GM19468 (cell line): Measurements from ENCODE around the gene P2RY13.

Experiments used
- ATAC-seq: cut with Tn5 transposase; IDR thresholded peaks from one replicate; pipeline ENCODE4 v1.9.1; 2021; ENCODE audit warnings: mild to moderate bottlenecking, moderate library complexity, moderate number of reproducible peaks; ENCODE audit not compliant: unreplicated experiment; ENCODE audit errors: extremely low read depth

The P2RY13 gene

DNA sequence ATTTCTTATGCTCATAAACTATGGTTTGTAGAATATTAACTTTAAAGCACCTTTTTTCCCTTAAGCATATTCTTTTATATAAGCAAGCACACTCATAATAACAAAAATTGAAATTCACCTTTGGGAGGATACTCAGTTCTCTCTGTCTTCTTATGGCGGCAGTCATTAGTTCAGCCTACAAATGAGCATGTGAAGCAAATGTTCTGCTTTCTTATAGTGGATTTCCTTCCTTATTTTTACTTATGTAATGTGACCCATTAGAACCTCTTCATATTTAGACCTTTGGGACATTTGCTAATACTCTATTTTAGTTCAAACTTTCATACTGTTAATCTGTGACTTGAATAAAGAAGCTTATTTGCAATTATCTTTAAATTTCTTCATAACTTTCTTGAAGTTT is at the start of gene P2RY13:
P2RY13 (minus strand) TSS at position 187 of the 400 bp plus-strand sequence; CDS start at position 166, 21 bp downstream.
- no peak for ATAC-seq

DNA sequence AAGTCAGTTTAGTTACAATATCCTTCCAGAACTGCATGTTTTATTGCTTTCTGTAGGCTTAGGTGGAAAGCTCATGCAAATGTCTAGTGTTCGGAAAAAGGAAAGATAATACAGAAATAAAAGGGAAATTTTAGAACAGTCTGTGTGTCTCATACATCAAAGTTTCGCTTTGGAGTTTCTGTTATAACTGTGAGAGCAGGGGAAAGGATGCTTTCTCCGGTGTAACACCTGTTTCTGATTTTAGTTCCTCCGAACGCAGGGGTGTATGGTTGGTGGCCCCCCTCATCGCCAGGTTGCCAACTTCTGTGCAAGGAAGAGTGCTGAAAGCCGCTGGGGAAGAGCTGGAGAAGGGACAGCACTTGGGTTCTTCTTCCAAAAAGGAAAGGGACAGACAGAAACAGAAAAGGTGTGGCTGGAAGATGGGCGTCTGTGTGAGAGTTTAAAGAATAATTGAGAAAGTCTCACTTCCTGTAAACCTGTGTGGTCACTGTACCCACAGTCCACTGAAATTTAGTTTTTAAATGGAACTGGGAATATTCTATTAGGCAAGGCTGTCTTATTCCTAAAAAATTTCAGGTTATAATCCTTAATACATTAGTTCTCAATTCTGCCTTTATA is 48.5 kb upstream of the P2RY13 start:
- ATAC-seq, result peak; percentile 26

DNA sequence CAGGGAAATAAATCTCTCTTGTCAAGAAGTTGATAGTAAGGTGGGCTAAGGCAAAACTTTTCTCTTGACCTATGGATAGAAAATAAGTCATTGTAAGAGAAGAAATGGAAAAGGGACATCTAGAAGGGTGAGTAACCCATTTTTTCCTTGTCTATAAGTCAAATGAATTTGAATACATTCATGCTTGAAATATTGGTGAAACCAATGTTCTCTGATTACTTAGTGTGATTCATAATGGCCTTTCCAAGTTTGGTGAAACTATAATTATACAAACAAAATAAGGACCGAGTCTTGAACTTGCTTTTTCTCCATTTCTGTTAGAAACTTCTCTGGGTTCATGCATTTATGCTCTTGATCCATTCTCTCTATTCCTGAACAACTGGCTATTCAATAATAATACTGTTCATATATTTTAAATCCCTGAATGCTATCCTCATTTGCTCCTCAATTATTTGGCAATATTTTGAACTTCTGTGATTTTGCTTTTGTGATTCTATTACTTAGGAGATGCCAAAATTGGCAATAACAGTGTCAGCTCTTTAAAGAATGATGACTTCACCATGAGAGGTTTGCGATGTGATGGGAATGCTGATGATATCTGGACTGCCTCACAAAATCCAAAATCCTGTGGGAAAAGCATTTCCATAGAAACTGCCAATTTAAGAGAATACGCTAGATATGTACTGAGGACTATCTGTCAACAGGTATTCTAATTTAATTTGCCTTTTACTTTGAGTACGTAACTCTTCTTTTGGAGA is 42.9 kb upstream of the P2RY13 start:
- ATAC-seq, result no peak

DNA sequence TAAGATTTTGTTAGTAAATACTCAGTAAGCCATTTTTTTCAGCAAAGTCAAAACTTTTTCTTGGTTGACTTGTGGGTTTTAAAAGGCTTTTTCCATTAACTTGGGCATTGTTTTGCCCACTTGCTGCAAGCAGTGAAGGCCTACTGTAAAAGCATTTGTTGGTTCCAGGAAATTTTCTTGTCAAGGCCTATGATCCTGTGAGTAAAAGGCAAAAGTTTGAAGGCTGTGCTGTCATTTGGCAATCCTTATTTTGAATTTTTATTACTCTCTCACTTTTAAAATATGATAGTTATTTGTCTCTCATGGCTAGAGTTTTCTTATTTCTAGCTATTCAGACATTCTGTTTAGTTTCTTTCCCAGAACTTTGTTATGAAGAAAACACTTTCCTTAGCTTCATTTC is 42.2 kb upstream of the P2RY13 start:
- ATAC-seq, result no peak

DNA sequence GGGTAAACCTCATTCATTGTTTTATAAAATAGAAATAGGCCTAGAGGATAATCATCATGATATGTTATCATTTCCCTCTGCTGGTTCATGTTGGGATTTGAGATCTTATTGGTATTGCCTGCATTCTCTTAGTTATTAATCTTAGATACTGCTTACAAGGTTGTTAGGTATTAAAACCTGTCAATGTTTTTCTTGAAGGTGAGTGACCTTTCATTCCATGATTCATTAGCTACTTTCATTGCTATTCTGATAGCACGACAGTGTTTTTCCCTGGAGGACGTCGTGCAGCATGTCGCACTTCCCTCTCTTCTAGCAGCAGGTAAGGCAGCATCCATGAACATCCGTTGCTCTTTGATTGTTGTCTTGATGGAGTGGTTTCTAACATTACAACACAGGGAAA is 38.1 kb upstream of the P2RY13 start:
- ATAC-seq, result no peak

DNA sequence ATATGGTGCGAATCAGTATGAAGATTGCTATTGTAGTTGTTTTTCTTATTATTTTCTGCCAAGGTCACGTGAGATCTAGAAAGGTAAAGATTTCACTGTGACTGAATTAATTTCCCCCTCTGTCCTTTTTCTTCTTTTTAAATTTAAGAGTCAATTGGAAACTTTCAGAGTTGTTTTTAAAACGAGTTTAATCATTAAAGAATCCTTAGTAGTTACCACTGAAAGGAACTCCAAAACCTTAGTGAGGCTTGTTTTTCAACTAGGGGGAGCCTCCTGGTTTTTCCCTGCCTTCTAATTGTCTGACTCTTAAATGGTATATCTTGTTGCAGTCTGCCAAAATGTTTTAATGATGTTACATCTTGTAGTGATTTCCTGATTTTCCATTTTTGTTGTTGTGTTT is 37.6 kb upstream of the P2RY13 start:
- no peak for ATAC-seq

DNA sequence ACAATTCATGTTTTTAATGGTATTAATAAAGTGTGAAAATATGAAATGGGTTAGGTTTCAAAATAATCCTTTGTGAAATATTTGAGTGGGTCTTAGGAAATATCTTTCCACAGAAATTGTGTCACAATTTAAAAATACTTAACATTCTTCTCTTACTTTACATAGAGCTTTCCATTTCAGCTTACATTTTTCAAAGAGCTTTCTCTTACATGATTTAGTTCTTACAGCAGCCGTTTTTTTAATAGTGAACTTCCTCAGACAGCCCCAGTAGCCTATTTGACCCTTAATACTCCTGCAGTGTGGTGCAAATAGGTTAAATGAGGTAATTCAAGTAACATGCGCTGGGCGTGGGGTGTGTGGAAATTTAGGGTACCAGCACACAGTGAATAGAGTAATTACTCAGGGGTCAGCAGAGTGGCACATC is 33.4 kb upstream of the P2RY13 start:
- ATAC-seq, result no peak

DNA sequence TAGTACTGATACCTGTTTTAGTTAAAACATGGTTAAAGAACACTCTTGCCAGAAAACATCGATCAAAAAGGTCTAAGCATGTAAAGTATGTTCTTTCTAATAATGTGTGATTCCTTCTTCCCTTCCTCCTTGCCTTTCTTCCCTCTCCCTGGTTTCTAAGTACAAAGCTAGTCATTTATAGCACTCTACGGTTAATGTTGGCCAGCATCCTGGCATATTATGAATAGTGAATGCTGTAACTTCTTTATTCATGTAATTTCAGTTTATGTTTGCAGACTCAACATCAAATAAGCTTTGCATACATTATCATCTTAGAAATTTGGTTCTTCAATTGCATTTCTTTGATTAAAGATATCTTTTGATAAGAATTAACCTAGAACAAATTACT is 28.1 kb upstream of the P2RY13 start:
- ATAC-seq, result no peak

DNA sequence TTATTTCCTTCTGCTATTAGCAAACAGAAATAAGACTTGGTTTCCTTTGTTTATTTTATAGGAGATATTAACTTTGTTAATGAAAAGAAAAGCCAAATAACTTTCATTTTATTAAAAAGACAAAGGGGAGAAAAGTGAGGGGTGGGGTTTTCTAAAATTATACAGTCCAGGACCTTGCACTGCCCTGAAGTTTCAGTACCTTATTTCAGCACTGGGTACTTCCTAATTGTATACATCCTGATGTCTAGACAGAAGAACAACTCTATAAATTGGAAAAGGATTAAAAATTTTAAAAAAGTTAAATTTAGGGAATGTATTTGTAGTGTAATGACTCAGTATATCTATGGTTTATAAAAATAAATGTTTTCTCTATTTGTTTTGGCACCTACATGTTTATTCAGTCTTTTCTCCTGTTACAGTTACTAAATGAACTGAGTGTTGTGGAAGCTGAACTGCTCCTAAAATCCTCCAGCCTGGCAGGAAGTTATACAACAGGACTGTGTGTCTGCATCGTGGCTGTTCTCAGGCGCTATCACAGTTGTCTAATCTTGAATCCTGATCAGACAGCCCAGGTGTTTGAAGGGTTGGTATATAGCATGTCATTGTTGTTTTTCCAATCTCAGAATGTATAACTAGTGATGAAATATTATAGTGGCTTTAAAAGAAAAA is 27.6 kb upstream of the P2RY13 start:
- ATAC-seq, result no peak

DNA sequence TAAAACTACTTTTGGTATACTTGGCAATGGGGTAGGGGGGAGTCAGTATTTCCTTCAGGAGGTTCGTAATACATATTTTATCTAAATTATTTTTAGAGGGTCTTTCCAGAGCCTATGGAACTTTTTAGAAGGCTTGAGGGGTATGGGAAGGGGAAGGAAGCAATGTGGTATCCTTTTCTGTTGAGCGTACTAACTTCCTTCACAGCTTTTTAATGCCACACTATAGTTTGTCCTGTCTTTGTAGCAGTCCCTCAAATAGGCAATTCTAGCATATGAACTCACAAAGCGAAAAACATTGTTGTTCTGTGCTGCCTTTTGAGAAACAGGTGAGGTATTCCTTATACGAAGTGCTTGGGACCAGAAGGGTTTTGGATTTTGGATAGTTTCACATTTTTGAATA is 22.3 kb upstream of the P2RY13 start:
- ATAC-seq, result no peak

DNA sequence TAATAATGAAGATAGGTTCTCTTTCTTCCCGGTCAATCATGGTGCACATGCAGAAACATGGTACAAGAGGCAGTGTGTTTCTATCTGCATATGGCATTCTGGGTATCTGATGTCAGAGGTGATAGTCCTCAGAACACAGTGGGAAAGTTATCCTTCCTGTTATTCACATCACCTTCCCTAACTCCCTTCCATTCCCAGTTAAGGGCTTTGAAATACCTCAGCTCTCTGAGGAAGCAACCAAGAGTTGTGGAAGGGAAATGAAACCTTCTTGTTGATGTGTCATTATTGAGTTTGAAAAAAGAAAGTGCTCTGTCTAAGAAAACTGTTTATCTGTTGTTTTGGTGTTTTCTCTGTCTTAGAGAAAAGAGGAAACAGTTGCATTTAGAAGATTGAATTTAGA is 21.9 kb upstream of the P2RY13 start:
- no peak for ATAC-seq

DNA sequence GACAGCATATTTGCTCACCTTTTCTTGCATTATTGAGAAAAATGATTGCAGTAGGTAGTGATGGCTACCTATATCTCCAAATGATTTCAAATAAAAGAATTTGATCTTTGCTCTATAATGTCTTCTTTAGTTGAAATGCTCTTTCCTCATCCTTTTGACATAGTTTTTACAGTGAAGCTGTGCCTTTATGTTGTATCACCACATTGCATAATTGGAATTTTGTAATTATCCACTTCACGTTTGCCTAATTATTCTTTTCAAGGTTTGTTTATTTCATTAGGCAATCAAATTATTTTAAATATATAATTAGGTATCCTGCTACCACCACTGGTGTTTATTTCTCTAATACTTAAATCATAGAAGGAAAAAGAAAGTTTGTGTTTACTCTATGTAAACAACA is 21.3 kb upstream of the P2RY13 start:
- ATAC-seq, result no peak

DNA sequence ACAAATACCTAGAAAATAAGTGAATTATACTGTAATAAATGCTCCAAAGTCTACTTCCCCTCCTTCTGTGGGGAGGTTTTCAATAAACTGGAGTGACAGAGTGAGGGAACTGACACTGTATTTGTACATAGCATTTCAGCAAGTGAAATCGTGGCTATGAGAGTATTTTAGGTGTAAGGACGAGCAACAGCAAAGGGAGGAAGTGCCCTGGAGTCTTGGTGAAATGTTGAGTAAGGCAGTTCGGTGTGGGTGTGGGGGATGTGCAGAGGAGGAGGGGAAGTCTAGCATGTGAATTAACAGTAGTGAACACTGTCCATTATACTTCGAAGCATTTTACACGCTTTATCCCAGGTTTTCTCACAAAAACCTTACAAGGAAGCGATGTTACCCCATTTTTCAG is 18.1 kb upstream of the P2RY13 start:
- no peak for ATAC-seq

DNA sequence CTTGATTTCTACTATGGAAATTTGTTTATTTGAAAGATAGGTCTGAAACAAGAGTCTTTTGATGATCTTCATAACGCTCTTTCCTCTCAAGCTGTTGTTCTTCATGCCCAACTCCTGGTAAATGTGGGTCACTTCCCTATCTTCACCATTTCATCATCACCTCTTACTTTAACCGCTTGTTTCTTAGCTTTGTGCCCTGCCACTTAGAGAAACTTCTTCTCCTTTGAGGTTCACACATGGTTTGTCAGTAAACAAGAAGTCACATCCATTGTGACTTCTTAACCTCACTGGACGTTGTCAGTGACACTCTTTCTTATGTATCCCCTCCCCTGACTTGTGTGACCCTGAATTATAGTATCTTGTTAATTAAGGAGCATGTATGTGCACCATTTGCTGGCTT is 16.9 kb upstream of the P2RY13 start:
- no peak for ATAC-seq

DNA sequence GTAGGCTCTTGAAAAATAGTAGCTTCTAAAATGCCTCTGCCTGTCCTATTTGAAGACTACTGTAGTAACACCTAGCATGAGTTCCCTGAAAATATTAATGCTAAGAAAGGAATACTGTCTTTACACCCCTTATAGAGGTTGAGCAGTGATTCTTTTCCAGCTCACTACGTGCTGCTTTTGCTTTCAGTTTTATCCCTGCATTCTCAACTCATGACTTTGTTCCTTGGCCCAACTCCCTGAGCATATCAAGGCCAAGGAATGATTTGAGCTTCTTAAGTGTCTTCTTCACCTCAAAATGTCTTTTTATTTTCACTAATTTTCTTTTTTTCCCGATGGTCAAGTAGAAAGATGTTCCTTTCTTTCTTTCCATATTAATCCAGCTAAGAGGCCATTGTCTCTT is 16.5 kb upstream of the P2RY13 start:
- no peak for ATAC-seq

DNA sequence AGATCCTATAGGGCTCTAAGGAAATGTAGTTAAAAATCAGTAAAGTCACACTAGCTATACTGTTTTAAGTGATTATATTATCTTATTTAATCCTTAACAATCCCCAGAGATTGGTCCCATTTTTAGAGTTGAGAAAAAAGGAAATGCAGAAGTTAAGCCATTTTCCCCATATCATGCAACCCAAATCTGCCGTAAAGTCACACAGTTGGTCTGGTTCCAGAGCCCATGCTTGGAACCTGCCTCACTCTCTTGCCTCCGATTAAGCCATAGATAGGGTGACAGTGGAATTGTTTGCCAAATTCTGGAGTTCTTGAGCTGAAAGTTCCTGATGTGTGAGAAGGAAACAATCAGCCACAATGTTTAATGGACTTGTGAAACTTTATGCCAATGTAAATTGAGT is 2.3 kb upstream of the P2RY13 start:
- no peak for ATAC-seq

DNA sequence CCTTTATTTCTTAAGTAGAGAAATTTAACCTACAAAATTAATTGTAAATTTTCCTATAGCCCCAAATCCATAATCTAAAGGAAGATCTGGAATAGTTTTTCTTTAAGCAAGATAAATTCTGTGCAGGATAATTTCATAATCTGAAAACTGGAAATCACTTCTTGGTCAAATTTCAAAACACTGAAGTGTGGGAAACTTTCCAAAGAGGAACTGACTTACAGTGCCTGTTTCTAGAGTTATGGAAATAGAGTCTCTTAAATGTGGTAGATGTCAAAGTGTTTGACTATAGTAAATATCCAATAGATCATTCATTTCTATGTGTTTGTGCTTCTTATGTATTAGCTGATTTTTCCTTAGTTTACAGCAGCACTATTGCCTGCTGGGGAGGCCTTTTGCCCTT is 1.6 kb upstream of the P2RY13 start:
- ATAC-seq, result no peak

DNA sequence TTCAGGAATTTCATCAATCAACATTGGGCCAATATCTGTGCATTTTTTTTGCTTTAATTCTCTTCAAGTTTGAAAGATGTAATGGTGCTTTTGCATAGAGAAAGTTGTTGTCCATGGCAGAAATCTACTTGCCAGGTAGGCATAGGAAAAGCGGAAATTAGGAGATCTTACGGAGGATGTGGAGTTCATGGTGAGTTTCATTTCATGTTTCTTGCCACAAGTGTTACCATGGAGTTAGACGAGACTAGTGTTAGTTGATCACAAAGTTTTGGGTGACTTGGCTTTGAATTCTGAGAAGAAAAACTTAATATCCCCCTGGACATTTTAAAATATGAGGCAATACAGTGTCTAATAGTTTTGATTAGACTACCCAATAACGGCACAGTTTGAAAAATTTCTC is 1.0 kb upstream of the P2RY13 start:
- ATAC-seq, result no peak

DNA sequence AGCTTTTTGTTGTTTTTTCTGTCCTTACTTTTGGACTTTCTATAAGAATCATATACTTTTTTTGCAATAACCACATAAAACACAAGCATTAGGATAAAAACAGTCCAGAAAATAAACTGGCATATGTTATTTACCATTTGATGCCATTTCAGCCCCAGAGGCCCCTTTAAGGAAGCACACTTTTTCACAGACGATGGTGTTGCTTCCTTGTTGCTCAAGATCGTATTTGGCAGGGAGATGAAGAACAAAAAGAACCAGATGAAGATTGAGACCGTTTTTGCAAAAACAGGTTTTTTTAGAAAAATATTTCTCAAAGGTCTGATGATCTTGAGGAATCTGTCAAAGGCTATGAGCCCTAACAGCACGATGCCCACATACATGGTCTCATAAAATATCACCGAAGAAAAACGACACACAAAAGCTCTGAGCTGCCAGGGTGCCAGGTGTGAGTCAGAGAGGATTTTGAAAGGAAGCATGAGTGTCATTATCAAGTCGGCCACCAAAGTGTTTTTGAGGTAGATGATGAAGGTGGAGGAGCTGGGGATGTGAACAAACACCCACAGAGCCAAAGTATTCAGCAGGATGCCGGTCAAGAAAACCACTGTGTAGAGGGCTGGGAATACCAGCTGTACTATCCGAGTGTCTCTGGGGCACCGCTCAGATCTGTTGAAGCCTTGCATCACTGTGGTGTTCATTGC is 902 bp downstream of the P2RY13 start:
- no peak for ATAC-seq

DNA sequence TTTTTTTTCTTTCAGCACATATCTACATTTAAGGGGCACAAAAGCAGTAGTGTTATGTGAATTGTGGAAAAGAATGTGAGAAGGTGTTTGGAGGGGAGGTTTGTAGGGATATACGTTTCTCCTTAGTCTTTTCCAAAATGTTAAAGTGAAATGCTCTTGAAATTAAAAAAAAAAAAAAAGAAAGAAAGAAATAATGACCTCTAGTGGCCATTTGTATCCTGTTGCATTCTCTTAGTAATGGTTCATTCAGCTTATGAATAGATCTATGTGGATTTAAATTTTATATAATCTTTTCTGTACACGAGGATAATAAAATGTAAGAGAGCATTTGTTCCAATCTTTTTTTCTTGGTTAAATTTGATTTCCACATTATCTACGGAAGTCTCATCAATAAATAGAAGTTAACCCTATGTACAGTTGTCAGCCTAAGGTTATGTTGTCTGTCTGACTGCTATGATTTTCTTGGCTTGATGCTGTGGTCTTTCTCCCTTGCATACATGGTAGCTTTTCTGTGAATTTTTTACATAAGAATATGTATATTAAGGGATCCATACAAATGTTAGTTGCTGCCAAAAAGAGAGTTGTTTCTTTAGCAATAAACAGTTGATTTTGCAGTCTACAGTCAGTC is 1.7 kb downstream of the P2RY13 start:
- no peak for ATAC-seq

DNA sequence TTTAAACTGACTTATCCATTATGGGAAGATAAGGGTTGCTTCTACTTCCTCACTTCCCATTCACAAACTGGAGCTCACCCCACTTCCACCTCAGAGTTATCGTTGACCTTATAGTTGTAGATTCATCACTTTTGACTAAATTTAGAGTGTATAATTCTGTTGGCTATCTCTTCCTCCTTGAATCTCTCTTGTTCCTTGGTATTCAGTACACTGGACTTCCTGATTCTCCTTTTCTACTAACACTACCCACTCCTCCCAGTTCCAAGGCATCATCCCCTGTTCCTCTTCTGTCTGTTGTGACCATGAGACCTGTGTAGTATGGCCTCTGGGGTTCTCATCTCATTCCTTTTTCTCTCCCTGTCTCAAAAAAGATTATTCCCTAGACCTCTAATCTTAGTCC is 6.8 kb downstream of the P2RY13 start:
- no peak for ATAC-seq
